Measurements from ENCODE around the gene SMCO4. TPM values are rescaled to one million over a fixed set of nuclear protein-coding genes. Genes with fewer than 3 reads are reported as not detected.

SMCO4 gene
- total and polyA plus RNA-seq, 2 experiments from 2014 or later = 62.9 to 85.4 TPM

DNA sequence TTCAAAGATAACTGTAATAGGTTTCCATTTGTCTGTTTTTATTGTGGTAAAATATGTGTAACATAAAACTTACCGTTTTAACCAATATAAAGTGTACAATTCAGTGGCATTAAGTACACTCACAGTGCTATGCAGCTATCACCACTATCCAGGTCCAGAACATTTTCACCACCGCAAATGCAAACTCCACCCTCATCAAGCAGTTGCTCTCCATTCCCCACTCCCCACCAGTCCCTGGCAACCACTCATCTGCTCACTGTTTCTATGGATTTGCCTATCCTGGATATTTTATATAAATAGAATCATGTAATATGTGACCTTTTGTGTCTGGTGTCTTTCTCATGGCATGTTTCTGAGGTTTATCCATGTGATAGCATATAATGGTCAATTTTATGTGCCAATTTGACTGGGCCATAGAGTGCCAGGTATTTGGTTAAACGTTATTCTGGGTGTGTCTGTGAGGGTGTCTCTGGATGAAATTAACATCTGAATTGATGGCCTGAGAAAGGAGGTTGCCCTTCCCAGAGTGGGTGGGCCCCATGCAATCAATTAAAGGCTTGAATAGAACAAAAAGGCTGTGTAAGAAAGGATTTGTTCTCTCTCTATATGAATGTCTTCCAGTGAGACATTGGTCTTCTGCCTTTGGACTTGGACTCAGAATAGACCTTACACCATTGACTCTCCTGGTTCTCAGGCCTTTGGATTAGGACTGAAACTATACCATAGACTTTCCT is 17.2 kb upstream of the SMCO4 start:
- Histone ChIP-seq H3K4me3 (no peak overlapping the region), H3K9me3 (ENCODE audit: low read depth) (no peaks in the 10 kb centered on the region), H3K4me1 (ENCODE audit: low read depth) (no peaks in the 10 kb centered on the region), H3K27ac (no peak overlapping the region), H3K27me3 (no peaks in the 10 kb centered on the region), H3K36me3 (no peaks in the 10 kb centered on the region)
- no peak for DNase-seq (ENCODE audit: low read depth in 1 of 2, low spot score in 1 of 2)
- TF ChIP-seq CTCF (IDR thresholded peaks at IDR 0.05; ENCODE audit: low read depth, low read length) = no peak

DNA sequence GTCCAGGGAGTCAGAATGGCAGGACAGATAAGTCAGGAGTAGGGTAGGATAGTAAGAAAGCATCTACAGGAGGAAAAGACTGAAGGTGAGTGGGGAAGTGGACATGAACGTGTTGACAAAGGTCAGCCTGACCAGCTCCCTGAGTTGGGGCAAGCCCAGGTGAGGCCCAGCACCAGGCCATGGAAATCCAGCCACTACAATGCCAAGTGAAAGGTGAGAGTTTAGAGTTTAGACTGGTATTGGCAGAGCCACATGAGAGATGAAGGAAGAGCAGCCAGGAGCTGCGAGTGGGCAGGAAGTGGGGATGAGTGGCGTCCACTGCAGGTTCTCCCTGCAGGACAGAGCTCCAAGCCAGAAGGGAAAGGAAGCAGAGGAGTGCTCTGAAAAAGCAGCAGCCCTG is 16.5 kb upstream of the SMCO4 start:
- Histone ChIP-seq H3K27ac (no peak overlapping the region), H3K9me3 (ENCODE audit: low read depth) (no peaks in the 10 kb centered on the region), H3K36me3 (no peaks in the 10 kb centered on the region), H3K27me3 (no peaks in the 10 kb centered on the region), H3K4me1 (ENCODE audit: low read depth) (no peaks in the 10 kb centered on the region), H3K4me3 (no peak overlapping the region)
- no peak for TF ChIP-seq CTCF (IDR thresholded peaks at IDR 0.05; ENCODE audit: low read depth, low read length)
- no peak for DNase-seq (ENCODE audit: low read depth in 1 of 2, low spot score in 1 of 2)

GRCh38 chr11:93552874-93553273 is 9.7 kb upstream of the SMCO4 start:
- no peak overlapping the region for H3K27ac ChIP-seq
- no peaks in the 10 kb centered on the region for H3K9me3 ChIP-seq (ENCODE audit: low read depth)
- H3K27me3 ChIP-seq = no peaks in the 10 kb centered on the region
- no peak for DNase-seq (ENCODE audit: low read depth in 1 of 2, low spot score in 1 of 2)
- TF ChIP-seq CTCF (IDR thresholded peaks at IDR 0.05; ENCODE audit: low read depth, low read length) = no peak
- no peaks in the 10 kb centered on the region for H3K36me3 ChIP-seq
- H3K4me1 ChIP-seq (ENCODE audit: low read depth) = no peaks in the 10 kb centered on the region
- H3K4me3 ChIP-seq = no peak overlapping the region

DNA sequence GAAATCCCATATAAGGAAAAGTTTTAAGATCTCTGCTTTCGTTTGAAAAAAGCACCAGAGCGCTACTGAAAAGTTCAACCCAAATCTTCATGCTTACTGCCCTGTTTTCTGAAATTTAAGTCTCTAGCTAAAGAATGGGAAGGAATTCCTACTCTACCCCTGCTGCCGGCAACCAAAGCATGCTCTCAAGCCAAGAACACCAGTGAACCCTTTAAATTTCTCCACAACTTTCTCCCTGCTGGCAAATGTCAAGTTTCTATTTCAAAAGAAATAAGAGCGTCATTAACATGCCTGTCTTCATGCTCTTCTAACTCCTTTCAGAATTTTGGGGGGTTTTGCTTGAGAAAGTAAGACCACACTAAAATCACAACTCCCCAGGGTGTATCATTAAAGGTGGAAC is 6.8 kb upstream of the SMCO4 start:
- H3K9me3 ChIP-seq (ENCODE audit: low read depth) = no peaks in the 10 kb centered on the region
- DNase-seq (ENCODE audit: low read depth in 1 of 2, low spot score in 1 of 2) = no peak
- TF ChIP-seq CTCF (IDR thresholded peaks at IDR 0.05; ENCODE audit: low read depth, low read length) = no peak
- no peaks in the 10 kb centered on the region for H3K27me3 ChIP-seq
- no peak overlapping the region for H3K27ac ChIP-seq
- H3K36me3 ChIP-seq = no peaks in the 10 kb centered on the region
- no peaks in the 10 kb centered on the region for H3K4me1 ChIP-seq (ENCODE audit: low read depth)
- H3K4me3 ChIP-seq = no peak overlapping the region

DNA sequence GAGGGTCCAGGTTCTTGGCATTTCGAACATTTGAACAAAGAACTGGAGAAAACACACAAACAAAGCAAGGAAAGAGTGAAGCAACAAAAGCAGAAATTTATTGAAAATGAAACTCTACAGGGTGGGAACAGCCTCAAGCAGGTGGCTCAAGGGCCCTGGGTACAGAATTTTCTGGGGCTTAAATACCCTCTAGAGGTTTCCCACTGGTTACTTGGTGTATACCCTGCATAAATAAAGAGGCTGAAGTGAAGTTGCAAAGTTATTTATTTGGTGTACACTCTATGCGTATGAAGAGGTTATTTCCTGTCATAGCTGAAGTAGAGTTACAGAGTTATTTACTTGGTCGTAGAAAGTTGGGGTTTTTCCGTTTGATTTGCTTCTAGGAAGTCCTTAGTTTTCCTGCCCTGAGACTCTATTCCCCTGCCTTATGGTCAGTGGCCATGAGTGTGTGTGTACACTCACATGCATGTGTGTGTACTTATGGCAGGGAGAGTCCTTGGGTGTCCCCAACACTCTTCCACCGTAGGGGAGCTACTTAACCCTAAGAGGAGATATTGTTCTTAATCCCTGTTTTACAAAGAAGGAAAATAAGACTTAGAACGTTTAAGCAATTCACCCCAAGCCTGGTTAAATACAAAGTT is 5.6 kb upstream of the SMCO4 start:
- H3K27me3 ChIP-seq = no peaks in the 10 kb centered on the region
- H3K9me3 ChIP-seq (ENCODE audit: low read depth) = no peaks in the 10 kb centered on the region
- no peaks in the 10 kb centered on the region for H3K4me1 ChIP-seq (ENCODE audit: low read depth)
- no peak for TF ChIP-seq CTCF (IDR thresholded peaks at IDR 0.05; ENCODE audit: low read depth, low read length)
- H3K27ac ChIP-seq = no peak overlapping the region
- no peak for DNase-seq (ENCODE audit: low read depth in 1 of 2, low spot score in 1 of 2)
- no peaks in the 10 kb centered on the region for H3K36me3 ChIP-seq
- no peak overlapping the region for H3K4me3 ChIP-seq
